Muscle layer of colon (tissue), 2 donors: Measurements from ENCODE around the gene APOLD1.
"Not testable (repeated sequence)": the region's sequence is repeated elsewhere in the genome, so short reads cannot be mapped to it uniquely, and the experiment has no call there.

ENCODE experiments used
- H3K27ac ChIP-seq: one replicate; pipeline ENCODE4 v1.7.0; 2013; ENCODE audit warnings: low read depth, mild to moderate bottlenecking, low read length, moderate library complexity
- H3K27me3 ChIP-seq, 2 donors: one replicate each; pipeline ENCODE4 v1.7.0; 2013; ENCODE audit warnings: low read length in 2 of 2, mild to moderate bottlenecking in 2 of 2; ENCODE audit not compliant: insufficient read depth in 2 of 2, control insufficient read depth in 1 of 2
- H3K36me3 ChIP-seq: one replicate; pipeline ENCODE4 v1.7.0; 2013; ENCODE audit warnings: mild to moderate bottlenecking, low read length; ENCODE audit not compliant: insufficient read depth
- H3K4me1 ChIP-seq: one replicate; pipeline ENCODE4 v1.7.0; 2013; ENCODE audit warnings: mild to moderate bottlenecking, low read length; ENCODE audit not compliant: insufficient read depth
- H3K4me3 ChIP-seq, 2 donors: one replicate each; pipeline ENCODE4 v1.7.0; 2013; ENCODE audit warnings: low read length in 2 of 2, low read depth in 1 of 2, mild to moderate bottlenecking in 1 of 2, moderate library complexity in 1 of 2
- H3K9ac ChIP-seq: one replicate; pipeline ENCODE4 v1.7.0; 2013; ENCODE audit warnings: low read length
- H3K9me3 ChIP-seq: one replicate; pipeline ENCODE4 v1.7.0; 2013; ENCODE audit warnings: mild to moderate bottlenecking, low read length
- donor health status: abdominal sarcoma.
- donor health status: Adenocarcinoma of cecum.

Gene APOLD1

GRCh38 chr12:12799163-12799920, 13.9 kb downstream of the APOLD1 start:
- Histone ChIP-seq H3K36me3 (no peaks in the 10 kb centered on the region), H3K27me3 (no peaks in the 10 kb centered on the region), H3K27ac (no peak overlapping the region), H3K9ac (no peak overlapping the region), H3K4me3 (no peak overlapping the region), H3K4me1 (no peaks in the 10 kb centered on the region), H3K9me3 (no peaks in the 10 kb centered on the region)

GRCh38 chr12:12800406-12801180, 15.1 kb downstream of the APOLD1 start:
- Histone ChIP-seq H3K27ac (no peak overlapping the region), H3K4me3 (no peak overlapping the region), H3K27me3 (no peaks in the 10 kb centered on the region), H3K9ac (no peak overlapping the region), H3K36me3 (no peaks in the 10 kb centered on the region), H3K4me1 (no peaks in the 10 kb centered on the region), H3K9me3 (no peaks in the 10 kb centered on the region)

DNA sequence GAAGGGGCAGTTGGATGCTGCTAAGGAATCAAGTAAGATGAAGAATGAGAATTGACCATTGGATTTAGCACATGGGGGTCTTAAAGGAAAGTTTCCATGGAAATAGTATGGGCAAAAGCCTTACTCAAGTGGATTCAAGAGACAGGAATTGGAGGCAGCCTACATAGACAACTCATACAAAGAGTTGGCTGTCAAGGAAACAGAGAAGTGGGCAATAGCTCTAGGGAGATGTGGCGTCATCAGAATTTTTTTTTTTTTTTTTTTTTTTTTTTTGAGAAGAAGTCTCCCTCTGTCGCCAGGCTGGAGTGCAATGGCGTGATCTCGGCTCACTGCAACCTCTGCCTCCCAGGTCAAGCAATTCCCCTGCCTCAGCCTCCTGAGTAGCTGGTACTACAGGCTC, 16.2 kb downstream of the APOLD1 start:
- not testable (repeated sequence) for H3K9ac ChIP-seq, H3K4me1 ChIP-seq, H3K36me3 ChIP-seq, H3K9me3 ChIP-seq, H3K27me3 ChIP-seq, H3K27ac ChIP-seq, H3K4me3 ChIP-seq

- no peak overlapping the region for H3K9ac ChIP-seq
- H3K27me3 ChIP-seq = no peaks in the 10 kb centered on the region
- H3K27ac ChIP-seq = no peak overlapping the region
- no peaks in the 10 kb centered on the region for H3K9me3 ChIP-seq
- H3K4me1 ChIP-seq = no peaks in the 10 kb centered on the region
- H3K36me3 ChIP-seq = no peaks in the 10 kb centered on the region
- H3K4me3 ChIP-seq = no peak overlapping the region
These were observed 17.7 kb downstream of the APOLD1 start for GRCh38 chr12:12803186-12803585.

DNA sequence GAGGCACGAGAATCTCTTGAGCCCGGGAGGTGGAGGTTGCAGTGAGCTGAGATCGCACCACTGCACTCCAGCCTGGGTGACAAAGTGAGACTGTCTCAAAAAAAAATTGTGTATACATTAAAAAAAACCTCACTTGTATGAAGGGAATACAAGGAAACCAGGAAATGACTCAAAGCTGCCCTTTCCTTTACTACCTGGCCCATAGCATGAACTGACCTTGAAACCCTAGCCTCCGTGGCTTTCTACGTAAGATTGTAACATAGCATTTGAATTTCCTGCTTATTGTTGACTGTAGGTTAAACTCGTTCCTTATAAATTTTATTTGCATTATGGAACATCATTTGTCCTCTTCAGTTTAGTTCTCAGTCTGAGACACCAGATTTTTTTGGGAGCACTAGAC, 18.6 kb downstream of the APOLD1 start:
- no peaks in the 10 kb centered on the region for H3K4me1 ChIP-seq
- H3K36me3 ChIP-seq = no peaks in the 10 kb centered on the region
- no peaks in the 10 kb centered on the region for H3K9me3 ChIP-seq
- no peak overlapping the region for H3K9ac ChIP-seq
- H3K4me3 ChIP-seq = no peak overlapping the region
- H3K27ac ChIP-seq = no peak overlapping the region
- no peaks in the 10 kb centered on the region for H3K27me3 ChIP-seq

DNA sequence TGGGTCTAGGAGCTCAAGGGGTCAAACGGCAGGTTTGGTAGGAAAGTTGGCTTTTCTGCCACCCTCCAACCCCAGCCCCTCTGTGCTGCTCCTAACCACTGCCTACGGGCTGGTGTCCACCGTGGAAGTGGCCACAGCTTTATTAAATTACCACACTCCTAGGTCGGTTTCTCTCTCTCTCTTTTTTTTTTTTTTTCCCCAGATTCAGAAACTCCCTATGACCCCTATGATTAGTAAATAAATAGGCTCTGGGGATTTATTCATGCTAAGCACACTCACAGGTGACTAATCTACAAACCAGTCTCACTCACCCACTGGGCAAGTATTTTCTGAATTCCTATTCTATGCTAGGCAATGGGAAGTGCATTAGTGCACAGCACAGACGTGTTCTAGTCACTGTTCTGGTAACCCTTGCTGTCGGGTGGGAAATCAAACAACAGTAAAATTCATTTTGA, 19.0 kb downstream of the APOLD1 start:
- H3K36me3 ChIP-seq = no peaks in the 10 kb centered on the region
- H3K9ac ChIP-seq = no peak overlapping the region
- H3K27ac ChIP-seq = no peak overlapping the region
- H3K27me3 ChIP-seq = no peaks in the 10 kb centered on the region
- no peaks in the 10 kb centered on the region for H3K4me1 ChIP-seq
- H3K4me3 ChIP-seq = no peak overlapping the region
- H3K9me3 ChIP-seq = no peaks in the 10 kb centered on the region

DNA sequence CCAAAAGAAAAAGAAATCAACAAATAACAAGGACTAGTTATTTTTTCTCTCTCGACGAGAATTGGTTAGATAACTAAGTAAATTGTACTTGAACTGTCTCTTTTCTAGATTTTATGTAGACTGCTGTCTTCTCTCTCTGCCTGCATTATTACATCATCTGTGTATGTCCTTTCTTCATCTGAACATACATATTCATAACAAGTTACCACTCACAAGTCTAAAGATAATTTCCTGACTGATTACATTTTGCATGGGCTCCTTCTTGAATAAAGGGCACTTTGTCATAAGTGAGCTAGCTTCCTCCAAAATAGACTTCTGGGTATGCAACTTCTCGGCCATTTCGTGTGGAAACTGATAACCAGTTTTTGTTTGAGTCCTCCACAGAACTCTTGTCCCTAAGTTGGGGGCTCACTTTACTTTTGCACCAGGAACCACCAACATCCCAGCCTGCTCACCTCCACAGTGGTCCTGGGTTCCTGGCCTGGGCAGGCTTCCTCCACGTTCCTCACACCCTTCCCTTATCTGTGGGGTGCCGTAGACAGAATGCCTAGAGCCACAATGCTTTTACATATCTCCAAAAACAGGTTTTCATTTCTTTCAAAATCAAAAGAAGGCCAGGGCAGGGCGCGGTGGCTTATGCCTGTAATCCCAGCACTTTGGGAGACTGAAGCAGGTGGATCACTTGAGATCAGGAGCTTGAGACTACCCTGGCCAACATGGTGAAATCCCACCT, 21.5 kb downstream of the APOLD1 start:
- Histone ChIP-seq H3K9ac (no peak overlapping the region), H3K27ac (no peak overlapping the region), H3K4me1 (no peaks in the 10 kb centered on the region), H3K9me3 (no peaks in the 10 kb centered on the region), H3K36me3 (no peaks in the 10 kb centered on the region), H3K4me3 (no peak overlapping the region), H3K27me3 (no peaks in the 10 kb centered on the region)

- H3K36me3 ChIP-seq, H3K27me3 ChIP-seq, H3K27ac ChIP-seq, H3K4me1 ChIP-seq, H3K4me3 ChIP-seq, H3K9me3 ChIP-seq, H3K9ac ChIP-seq: not testable (repeated sequence)
These were observed 22.1 kb downstream of the APOLD1 start for GRCh38 chr12:12807517-12807903.

DNA sequence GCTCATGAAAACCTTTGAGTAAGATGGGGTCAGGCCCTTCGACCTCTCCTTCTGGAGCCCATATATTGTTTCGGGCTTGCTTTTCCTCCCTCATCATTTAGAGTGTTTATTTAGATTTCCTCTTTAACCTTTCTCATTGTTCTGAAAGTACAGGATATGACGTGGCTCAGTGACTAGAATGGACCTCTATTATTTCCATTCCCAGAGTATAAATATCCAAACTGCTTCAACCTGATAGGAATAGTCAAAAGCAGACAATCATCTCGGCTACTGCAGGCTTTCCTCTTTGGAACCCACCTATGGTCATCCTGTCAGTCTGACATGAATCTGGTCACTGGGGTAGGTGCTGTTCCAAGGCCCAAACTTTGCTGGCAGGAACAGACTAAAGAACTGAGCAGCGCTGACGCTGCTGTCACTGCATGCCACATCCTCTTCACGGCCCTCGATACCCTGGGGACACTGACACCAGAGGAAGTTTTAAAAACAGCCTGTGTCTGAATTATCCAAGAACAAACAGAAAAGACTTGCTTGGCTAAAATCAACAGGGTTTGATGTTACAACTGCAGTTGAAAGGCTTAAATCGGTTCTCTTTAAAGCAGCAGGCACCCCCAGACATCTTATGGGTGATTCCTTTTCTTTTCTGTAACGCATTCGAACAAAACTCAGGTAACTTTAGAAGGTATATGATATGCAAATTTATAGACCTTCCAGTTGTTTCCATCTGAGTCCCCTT, 22.7 kb downstream of the APOLD1 start:
- no peaks in the 10 kb centered on the region for H3K4me1 ChIP-seq
- no peak overlapping the region for H3K4me3 ChIP-seq
- H3K27me3 ChIP-seq = no peaks in the 10 kb centered on the region
- H3K9me3 ChIP-seq = no peaks in the 10 kb centered on the region
- no peak overlapping the region for H3K9ac ChIP-seq
- H3K36me3 ChIP-seq = no peaks in the 10 kb centered on the region
- H3K27ac ChIP-seq = no peak overlapping the region

DNA sequence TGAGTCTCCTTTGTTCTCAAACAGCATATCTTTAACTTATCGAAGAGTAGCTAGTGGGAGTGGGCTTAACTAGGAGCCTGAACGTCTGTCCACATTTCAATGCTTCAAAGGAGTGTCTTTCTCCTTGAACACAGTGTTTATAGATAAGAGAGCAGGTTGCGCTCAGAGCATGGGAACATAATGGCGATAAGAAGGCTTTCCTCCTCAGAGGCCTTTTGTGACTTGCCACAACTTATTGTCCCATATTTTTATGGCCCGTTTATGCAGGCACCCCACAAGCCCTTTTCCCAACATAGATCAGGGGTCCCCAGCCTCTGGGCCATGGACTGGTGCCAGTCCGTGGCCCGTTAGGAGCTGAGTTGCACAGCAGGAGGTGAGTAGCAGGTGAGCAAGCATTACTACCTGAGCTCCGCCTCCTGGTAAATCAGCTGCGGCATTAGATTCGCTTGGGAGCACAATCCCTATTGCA, 25.1 kb downstream of the APOLD1 start:
- Histone ChIP-seq H3K36me3 (no peaks in the 10 kb centered on the region), H3K27ac (no peak overlapping the region), H3K27me3 (no peaks in the 10 kb centered on the region), H3K4me1 (peaks cover 14% of the 10 kb centered on the region), H3K9me3 (no peaks in the 10 kb centered on the region), H3K4me3 (no peak overlapping the region), H3K9ac (no peak overlapping the region)

DNA sequence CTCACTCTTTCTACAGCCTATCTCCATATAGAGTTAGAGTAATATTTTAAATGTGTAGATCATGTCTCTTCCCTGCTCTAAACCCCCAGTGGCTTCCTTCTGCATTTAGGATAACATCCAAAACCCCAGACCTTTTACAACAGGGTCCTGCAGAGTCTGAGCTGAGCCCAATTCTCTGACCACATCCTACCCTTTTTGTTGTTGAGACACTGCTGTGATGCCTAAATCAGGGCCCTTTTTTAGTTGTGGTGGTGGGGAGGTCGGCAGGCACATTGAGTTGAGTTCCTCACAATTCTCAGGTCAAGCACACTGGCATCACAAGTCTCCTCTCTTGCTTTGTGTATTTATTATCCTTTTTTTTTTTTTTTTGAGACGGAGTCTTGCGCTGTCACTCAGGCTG, 25.9 kb downstream of the APOLD1 start:
- no peaks in the 10 kb centered on the region for H3K9me3 ChIP-seq
- no peak overlapping the region for H3K27ac ChIP-seq
- peaks cover 22% of the 10 kb centered on the region for H3K4me1 ChIP-seq

More for the DNA sequence above, 25.9 kb downstream of the APOLD1 start:
- H3K9ac ChIP-seq = no peak overlapping the region
- H3K27me3 ChIP-seq = no peaks in the 10 kb centered on the region
- H3K4me3 ChIP-seq = no peak overlapping the region
- no peaks in the 10 kb centered on the region for H3K36me3 ChIP-seq
